Stimulated activated naive CD4-positive, alpha-beta T cell treated with Interleukin-2 at 50 U/mL for 16 hours (primary cell): ENCODE measurements around the gene DRD5.

Experiments used
- DNase-seq: peaks from one replicate; lab custom pipeline; 2025; lab: John Stamatoyannopoulos, UW

DRD5 gene

DNA sequence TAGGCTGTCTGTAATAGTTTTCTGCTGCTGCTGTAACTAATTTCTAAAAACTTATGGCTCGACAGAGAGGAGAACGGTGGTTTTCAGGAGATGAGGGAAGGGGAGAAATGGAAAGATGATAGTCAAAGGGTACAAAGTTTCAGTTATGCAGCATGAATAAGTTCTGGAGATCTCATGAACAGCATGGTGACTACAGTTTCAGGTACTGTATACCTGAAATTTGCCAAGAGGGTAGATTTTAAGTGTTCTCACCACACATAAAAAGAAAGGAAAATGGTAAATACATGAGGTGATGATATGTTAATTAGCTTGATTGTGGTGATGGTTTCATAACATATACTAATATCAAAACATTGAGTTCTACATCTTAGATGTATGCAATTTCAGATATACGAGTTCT, 34.9 kb downstream of the DRD5 start:
- no peak for DNase-seq

DNA sequence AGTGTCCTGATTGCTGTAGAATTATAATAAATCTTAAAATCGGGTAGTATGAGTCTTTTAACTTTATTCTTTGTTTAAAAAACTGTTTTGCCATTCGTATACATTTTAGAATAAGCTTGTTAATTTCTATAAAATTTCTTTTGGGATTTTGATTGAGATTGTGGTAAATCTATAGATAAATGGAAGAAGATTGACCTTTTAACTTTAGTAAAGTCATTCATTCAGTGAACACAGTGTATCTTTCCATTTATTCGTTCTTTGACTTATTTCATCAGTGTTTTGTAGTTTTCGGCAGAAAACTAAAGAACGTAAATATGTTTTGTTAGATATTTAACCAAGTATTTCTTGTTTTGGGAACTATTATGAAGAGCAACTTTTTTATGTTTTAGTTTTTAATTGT, 38.9 kb downstream of the DRD5 start:
- no peak for DNase-seq

DNA sequence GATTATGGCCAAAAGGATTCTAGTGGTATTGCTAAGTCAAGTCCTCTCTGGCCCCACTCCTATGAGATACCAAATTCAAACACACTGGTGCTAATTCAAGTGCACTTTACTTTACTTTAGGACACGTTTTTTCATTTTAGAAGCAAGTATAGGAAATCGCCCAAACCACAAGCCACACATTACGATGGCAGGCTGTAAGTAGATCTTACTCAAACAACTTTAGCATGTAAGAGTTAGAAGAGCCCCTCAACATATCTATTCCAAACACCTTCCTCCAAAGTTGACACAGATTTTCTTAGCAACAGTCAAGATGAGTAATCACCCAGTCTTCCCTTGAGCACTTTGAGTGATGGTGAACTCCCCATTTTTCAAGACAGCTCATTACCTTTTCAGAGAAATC, 43.6 kb downstream of the DRD5 start:
- DNase-seq = no peak

DNA sequence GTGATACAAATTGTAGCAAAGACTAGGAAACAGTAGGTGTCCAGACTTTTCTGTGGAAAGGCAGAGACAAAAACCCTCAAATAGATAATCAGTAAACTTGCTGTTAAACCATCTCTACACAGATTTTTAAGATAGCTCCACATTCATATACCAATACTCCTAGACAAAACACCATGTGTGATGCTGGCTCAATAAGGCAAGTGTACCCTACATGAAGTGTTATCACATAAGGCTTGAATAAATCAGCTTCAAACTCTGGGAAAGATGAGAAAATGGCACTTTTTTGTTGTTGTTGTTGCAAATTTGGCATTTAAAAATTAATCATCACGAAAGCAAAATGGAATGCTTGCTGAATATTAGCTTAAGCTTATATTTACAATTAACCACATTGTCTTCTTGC, 45.1 kb downstream of the DRD5 start:
- no peak for DNase-seq

DNA sequence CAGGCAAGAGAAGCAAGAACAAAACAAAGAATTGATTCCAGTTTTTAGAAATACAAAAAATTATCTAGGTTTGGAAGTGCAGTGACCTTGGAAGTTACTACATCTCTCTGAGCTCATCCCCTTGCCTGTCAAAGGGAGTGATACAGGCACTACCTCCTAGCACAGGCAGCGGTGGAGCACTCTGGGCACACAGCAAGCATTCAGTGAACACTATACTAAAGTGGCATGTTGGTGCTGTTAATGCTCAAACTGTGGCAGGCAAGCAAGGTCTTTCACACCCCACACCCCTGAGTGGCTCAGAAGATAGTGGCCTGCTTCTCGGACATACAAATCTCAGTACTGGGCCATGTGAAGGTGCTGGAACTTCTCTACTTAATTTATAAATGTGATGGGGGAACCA, 51.2 kb downstream of the DRD5 start:
- no peak for DNase-seq

DNA sequence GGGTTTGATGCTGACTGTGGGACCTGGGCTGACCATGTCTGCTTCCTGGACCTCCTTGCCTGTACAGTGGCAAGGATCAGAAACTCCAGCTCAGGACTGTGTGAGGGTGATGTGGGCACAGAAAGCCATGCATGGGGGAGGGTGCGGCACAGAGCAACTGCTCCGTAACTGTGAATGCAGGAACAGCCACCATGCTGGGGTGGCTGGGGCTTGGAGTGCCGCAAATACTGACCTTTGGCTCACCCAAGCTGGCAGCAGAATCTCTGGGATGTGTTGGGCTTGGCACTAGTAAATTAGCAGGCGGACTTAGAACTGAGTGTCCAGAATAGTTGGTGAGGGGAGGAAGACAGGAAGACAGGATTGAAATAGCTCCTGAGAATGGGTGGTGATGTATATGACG, 52.0 kb downstream of the DRD5 start:
- no peak for DNase-seq
